IMR-90 (cell line): ENCODE results near the gene TRAPPC12. TPM values are rescaled to one million over a fixed set of nuclear protein-coding genes. Genes with fewer than 3 reads are reported as not detected.

Experiments used
- ATAC-seq: fragments of 200-7000 bp; cut with Tn5 transposase; 2 replicates; pipeline ENCODE4 v1.9.1; 2020; ENCODE audit warnings: low read depth, mild to moderate bottlenecking, moderate library complexity
- BruUV-seq: library from RNA; stranded (reverse); fragments of 400-500 nt; replicated peaks from 2 replicates; lab custom pipeline; 2021; lab: Mats Ljungman, UMichigan
- CTCF ChIA-PET: fragments of 300-600 bp; formaldehyde crosslinking; extraction: SDS; loops from one replicate; lab custom pipeline; 2021; ENCODE audit warnings: antibody characterized with exemption; lab: Yijun Ruan, JAX
- POLR2A ChIA-PET: fragments of 300-600 bp; sonication (Branson Sonifier 250); formaldehyde crosslinking; loops from one replicate; lab custom pipeline; 2022; ENCODE audit warnings: antibody characterized with exemption; ENCODE audit not compliant: unreplicated experiment; lab: Charles Lee
- DNase-seq: peaks from one replicate; pipeline ENCODE4 v3.0.0; 2013
- H2AFZ ChIP-seq: replicated peaks from 2 replicates; pipeline ENCODE3; 2013; ENCODE audit warnings: low read length, mild to moderate bottlenecking; ENCODE audit not compliant: poor library complexity
- H2AK5ac ChIP-seq: 2 replicates; pipeline ENCODE4 v1.6.1; 2013; ENCODE audit warnings: low read depth, low read length, inconsistent platforms
- H2AK9ac ChIP-seq: replicated peaks from 2 replicates; pipeline ENCODE3; 2013; ENCODE audit warnings: mild to moderate bottlenecking, low read depth, low read length, moderate library complexity; ENCODE audit not compliant: poor library complexity
- H2BK120ac ChIP-seq: 2 replicates; pipeline ENCODE4 v1.6.1; 2013; ENCODE audit warnings: low read depth, low read length, inconsistent platforms
- H2BK15ac ChIP-seq: 3 replicates; pipeline ENCODE4 v1.6.1; 2013; ENCODE audit warnings: low read depth, low read length, inconsistent platforms
- H2BK20ac ChIP-seq: 2 replicates; pipeline ENCODE4 v1.6.1; 2013; ENCODE audit warnings: low read depth, mild to moderate bottlenecking, inconsistent platforms, low read length, moderate library complexity
- H2BK5ac ChIP-seq: 2 replicates; pipeline ENCODE4 v1.6.1; 2013; ENCODE audit warnings: mild to moderate bottlenecking, low read depth, low read length, inconsistent platforms; ENCODE audit not compliant: poor library complexity, severe bottlenecking
- H3K14ac ChIP-seq: replicated peaks from 2 replicates; pipeline ENCODE4 v1.6.1; 2013; ENCODE audit warnings: low read depth, low read length, inconsistent platforms
- H3K18ac ChIP-seq: 2 replicates; pipeline ENCODE4 v1.6.1; 2013; ENCODE audit warnings: low read depth, low read length, control low read depth
- H3K23ac ChIP-seq: 2 replicates; pipeline ENCODE4 v1.6.1; 2013; ENCODE audit warnings: low read depth, low read length, inconsistent platforms
- H3K27ac ChIP-seq: 2 replicates; pipeline ENCODE4 v1.5.1; 2013; ENCODE audit warnings: mild to moderate bottlenecking, control low read depth, low read length; ENCODE audit not compliant: insufficient read depth
- H3K27me3 ChIP-seq: 2 replicates; pipeline ENCODE4 v1.6.1; 2013; ENCODE audit warnings: low read length; ENCODE audit not compliant: control insufficient read depth, insufficient read depth
- H3K36me3 ChIP-seq: 2 replicates; pipeline ENCODE4 v1.6.1; 2013; ENCODE audit warnings: low read length, mixed read lengths; ENCODE audit not compliant: control insufficient read depth, insufficient read depth
- H3K4ac ChIP-seq: 2 replicates; pipeline ENCODE4 v1.6.1; 2013; ENCODE audit warnings: low read depth, low read length, inconsistent platforms
- H3K4me1 ChIP-seq: 2 replicates; pipeline ENCODE4 v1.6.1; 2013; ENCODE audit warnings: low read length, mixed read lengths; ENCODE audit not compliant: control insufficient read depth, insufficient read depth
- H3K4me2 ChIP-seq: 2 replicates; pipeline ENCODE4 v1.6.1; 2013; ENCODE audit warnings: low read depth, mild to moderate bottlenecking, control low read depth, low read length, moderate library complexity
- H3K4me3 ChIP-seq: 2 replicates; pipeline ENCODE4 v1.5.1; 2013; ENCODE audit warnings: low read depth, mild to moderate bottlenecking, control low read depth, low read length, moderate library complexity; ENCODE audit not compliant: insufficient read depth
- H3K56ac ChIP-seq: 2 replicates; pipeline ENCODE4 v1.6.1; 2013; ENCODE audit warnings: low read length, inconsistent platforms; ENCODE audit not compliant: insufficient read depth; ENCODE audit errors: extremely low read depth
- H3K79me1 ChIP-seq, 2 experiments: 2 replicates each; pipeline ENCODE4 v1.6.1; 2013; ENCODE audit warnings: low read length in 2 of 2, inconsistent platforms in 1 of 2, low read depth in 1 of 2
- H3K9ac ChIP-seq: 2 replicates; pipeline ENCODE4 v1.6.1; 2013; ENCODE audit warnings: low read depth, low read length, control low read depth
- H3K9me1 ChIP-seq: 2 replicates; pipeline ENCODE4 v1.6.1; 2013; ENCODE audit warnings: low read length, inconsistent platforms; ENCODE audit not compliant: insufficient read depth
- H3K9me3 ChIP-seq: 2 replicates; pipeline ENCODE4 v1.6.1; 2013; ENCODE audit warnings: low read length; ENCODE audit not compliant: control insufficient read depth, insufficient read depth
- H4K20me1 ChIP-seq: 2 replicates; pipeline ENCODE4 v1.6.1; 2013; ENCODE audit warnings: low read length, inconsistent platforms; ENCODE audit not compliant: insufficient read depth
- H4K5ac ChIP-seq: 2 replicates; pipeline ENCODE4 v1.6.1; 2013; ENCODE audit warnings: mild to moderate bottlenecking, low read depth, low read length, control low read depth
- H4K8ac ChIP-seq, 2 experiments: 2 replicates each; pipeline ENCODE4 v1.6.1; 2013; ENCODE audit warnings: low read depth in 2 of 2, low read length in 2 of 2, control low read depth in 1 of 2, inconsistent platforms in 1 of 2
- H4K91ac ChIP-seq: 2 replicates; pipeline ENCODE4 v1.6.1; 2013; ENCODE audit warnings: low read depth, low read length, inconsistent platforms; ENCODE audit not compliant: insufficient read depth
- BHLHE40 ChIP-seq: fragments of 150-350 bp; IDR thresholded peaks from 2 replicates; pipeline ENCODE4 v1.6.1; 2016; ENCODE audit warnings: mild to moderate bottlenecking, low read depth, low read length
- CEBPB ChIP-seq: IDR thresholded peaks from 2 replicates; pipeline ENCODE4 v1.6.1; 2012; ENCODE audit warnings: low read depth, low read length, improper control_type of control experiment
- CHD1 ChIP-seq: IDR thresholded peaks from 2 replicates; pipeline ENCODE4 v1.6.1; 2012; ENCODE audit warnings: low read depth, low read length, improper control_type of control experiment
- CTCF ChIP-seq: conservative IDR thresholded peaks from 2 replicates; pipeline ENCODE4 v1.5.1; 2012; ENCODE audit warnings: mild to moderate bottlenecking, low read depth, low read length, improper control_type of control experiment
- ELK1 ChIP-seq: fragments of 150-350 bp; IDR thresholded peaks from 2 replicates; pipeline ENCODE4 v1.6.1; 2016; ENCODE audit warnings: low read depth, mild to moderate bottlenecking, low read length, moderate library complexity, borderline replicate concordance
- FOS ChIP-seq: fragments of 150-350 bp; IDR thresholded peaks from 2 replicates; pipeline ENCODE4 v1.6.1; 2016; ENCODE audit warnings: low read depth, low read length
- MAFK ChIP-seq: IDR thresholded peaks from 2 replicates; pipeline ENCODE4 v1.6.1; 2012; ENCODE audit warnings: low read depth, low read length, improper control_type of control experiment
- MAZ ChIP-seq: IDR thresholded peaks from 2 replicates; pipeline ENCODE4 v1.6.1; 2012; ENCODE audit warnings: low read depth, mild to moderate bottlenecking, low read length, improper control_type of control experiment, moderate library complexity, borderline replicate concordance
- NFE2L2 ChIP-seq: fragments of 150-350 bp; IDR thresholded peaks from 2 replicates; pipeline ENCODE4 v1.6.1; 2016; ENCODE audit warnings: low read depth, mild to moderate bottlenecking, low read length
- POLR2A ChIP-seq: IDR thresholded peaks from 2 replicates; pipeline ENCODE4 v1.6.1; 2012; ENCODE audit warnings: mild to moderate bottlenecking, low read depth, low read length
- RAD21 ChIP-seq: IDR thresholded peaks from 2 replicates; pipeline ENCODE4 v1.6.1; 2012; ENCODE audit warnings: low read length, improper control_type of control experiment
- RCOR1 ChIP-seq: IDR thresholded peaks from 2 replicates; pipeline ENCODE4 v1.6.1; 2012; ENCODE audit warnings: mild to moderate bottlenecking, low read length, improper control_type of control experiment; ENCODE audit not compliant: insufficient replicate concordance
- RFX5 ChIP-seq: IDR thresholded peaks from 2 replicates; pipeline ENCODE4 v1.8.0; 2012; ENCODE audit warnings: low read depth, mild to moderate bottlenecking, low read length, moderate library complexity
- SMC3 ChIP-seq: fragments of 150-350 bp; IDR thresholded peaks from 2 replicates; pipeline ENCODE4 v1.6.1; 2016; ENCODE audit warnings: low read depth, mild to moderate bottlenecking, antibody characterized with exemption, low read length, moderate library complexity
- USF2 ChIP-seq: fragments of 150-350 bp; IDR thresholded peaks from 2 replicates; pipeline ENCODE4 v1.6.1; 2017; ENCODE audit warnings: mild to moderate bottlenecking, antibody characterized with exemption, low read length, low read depth
- WGBS, 2 experiments: methylation state at CpG; one replicate each; pipeline versions ENCODE4 v1.1.5 to v1.1.7; 2013; ENCODE audit warnings: missing lambda C conversion rate in 2 of 2; ENCODE audit not compliant: insufficient read length in 1 of 2; ENCODE audit errors: extremely low coverage in 2 of 2; 5-methylcytosine and 5-hydroxymethylcytosine counted together
- dilution Hi-C: fragments of 300-500 bp; cut with HindIII; formaldehyde crosslinking; loops from one replicate; pipeline ENCODE4 v1.14.3; 2018; ENCODE audit warnings: low sequenced_read_pairs; ENCODE audit not compliant: unreplicated experiment
- in situ Hi-C: fragments of 300-500 bp; cut with MboI; formaldehyde crosslinking; loops from 3 replicates; pipeline ENCODE4 v1.14.3; 2019; ENCODE audit warnings: low sequenced_read_pairs, inconsistent platforms, mixed read lengths
- intact Hi-C: fragments of 100-400 bp; cut with micrococcal nuclease; formaldehyde crosslinking; loops from 2 replicates; pipeline ENCODE4 v1.10.0; 2022
- polyA plus RNA-seq, 3 experiments: library from polyadenylated mRNA; depleted of rRNA; stranded (reverse); fragments of >200 nt; gene quantifications; 2 replicates each; pipeline ENCODE4 v1.2.3, GENCODE V29; 2012; ENCODE audit warnings: low replicate concordance in 1 of 3
- total RNA-seq: library from RNA; depleted of rRNA; stranded (reverse); fragments of >200 nt; gene quantifications from 2 replicates; pipeline ENCODE4 v1.2.3, GENCODE V29; 2012

The TRAPPC12 gene
- total and polyA plus RNA-seq, 2 of the 4 experiments (the other 2 are of a cell fraction), result 25.8 to 69.9 TPM

GRCh38 chr2:3414133-3414860 lies 34.8 kb downstream of the TRAPPC12 start:
- H3K9me1 ChIP-seq, result peaks cover 4% of the 10 kb centered on the region; the same call in 1 of the 2 replicates
- no peaks in the 10 kb centered on the region for H3K9me3 ChIP-seq
- H3K4me2 ChIP-seq, result no peak overlapping the region
- H2BK20ac ChIP-seq, result no peak overlapping the region
- H3K4ac ChIP-seq, result no peak overlapping the region
- H2AK5ac ChIP-seq, result no peak overlapping the region
- H2BK5ac ChIP-seq, result no peak overlapping the region
- H3K27ac ChIP-seq, result no peak overlapping the region
- H3K14ac ChIP-seq, result no peak overlapping the region
- BruUV-seq, result no TSS peak
- peaks cover 33% of the 10 kb centered on the region for H3K36me3 ChIP-seq
- intact Hi-C loops, result no loop called here
- ATAC-seq (no peak), DNase-seq (no peak)
- H2BK120ac ChIP-seq, result no peak overlapping the region
- no peaks in the 10 kb centered on the region; the same call in none of the 2 replicates for H4K20me1 ChIP-seq
- POLR2A ChIA-PET, result no interaction called here
- H4K8ac ChIP-seq, result no peak overlapping the region
- CTCF ChIA-PET, result interaction anchor here (0.6 to 2.7 kb wide), 3 partner anchors 9 to 49 kb away, joined by 5 to 10 read pairs (median 7); no protein-coding TSS in a partner anchor
- no peak overlapping the region for H4K5ac ChIP-seq
- H3K23ac ChIP-seq, result no peak overlapping the region
- H3K79me1 ChIP-seq, result peaks cover 19 to 37% of the 10 kb centered on the region in 2 experiments
- no peak overlapping the region for H4K91ac ChIP-seq
- H3K27me3 ChIP-seq, result no peaks in the 10 kb centered on the region
- no peak overlapping the region for H3K4me3 ChIP-seq
- in situ Hi-C loops, result no loop called here
- 87% methylated on average over 10 of the region's 25 CpGs; no CpG with 5 or more reads in 1 of the 2 experiments for WGBS, 2 experiments
- no peak overlapping the region for H2BK15ac ChIP-seq
- no peak overlapping the region for H3K56ac ChIP-seq
- H3K18ac ChIP-seq, result no peak overlapping the region
- dilution Hi-C loops, result no loop called here
- no peaks in the 10 kb centered on the region for H3K4me1 ChIP-seq
- no peak overlapping the region for H2AK9ac ChIP-seq
- H3K9ac ChIP-seq, result no peak overlapping the region
- no peak overlapping the region for H2AFZ ChIP-seq
- TF ChIP-seq RAD21 (no peak), SMC3 (no peak), MAZ (no peak), ELK1 (no peak), BHLHE40 (no peak), MAFK (no peak), USF2 (no peak), CTCF (no peak), NFE2L2 (no peak), FOS (no peak), CHD1 (no peak), RCOR1 (no peak), POLR2A (no peak), RFX5 (no peak), CEBPB (no peak)
